ENCODE measurements around the gene ARL2BP. TPM values are rescaled to one million over a fixed set of nuclear protein-coding genes. Genes with fewer than 3 reads are reported as not detected.
A peak's percentile ranks its signal among the peaks of the same experiment; 100 is the strongest.

The ARL2BP gene
- total RNA-seq, 1 experiment from 2014 or later = 33.1 TPM

GRCh38 chr16:57284952-57285363 lies 39.9 kb downstream of the ARL2BP start:
- H3K9me3 ChIP-seq (ENCODE audit: low read depth, low read length, poor library complexity, severe bottlenecking) = no peaks in the 10 kb centered on the region
- ChIA-PET CTCF (no interaction called here), POLR2A (ENCODE audit: low non-redundant PET) (no interaction called here)
- no peak overlapping the region for H3K27ac ChIP-seq (ENCODE audit: low read depth, low read length, poor library complexity, severe bottlenecking)
- TF ChIP-seq EZH2 (IDR thresholded peaks at IDR 0.05; ENCODE audit: borderline replicate concordance, low read depth, low read length, poor library complexity, severe bottlenecking) = no peak
- intact Hi-C loops (cut with micrococcal nuclease; ENCODE audit: unreplicated experiment) = no loop called here
- no TSS peak for BruUV-seq (replicated peaks)
- peak overlapping the region; percentile 54 for H3K4me3 ChIP-seq (ENCODE audit: low read depth, low read length, poor library complexity, severe bottlenecking)
- DNase-seq (ENCODE audit: low spot score) = no peak
- no peaks in the 10 kb centered on the region for H3K27me3 ChIP-seq (replicated peaks; ENCODE audit: insufficient read depth, low read depth, low read length, poor library complexity)
- no peaks in the 10 kb centered on the region for H3K4me1 ChIP-seq (ENCODE audit: insufficient read depth, low read length, poor library complexity, severe bottlenecking)
- no peaks in the 10 kb centered on the region for H3K36me3 ChIP-seq (ENCODE audit: insufficient read depth, low read length, poor library complexity, severe bottlenecking)

GRCh38 chr16:57285379-57285778 lies 40.3 kb downstream of the ARL2BP start:
- BruUV-seq (replicated peaks) = no TSS peak
- Histone ChIP-seq H3K4me1 (ENCODE audit: insufficient read depth, low read length, poor library complexity, severe bottlenecking) (no peaks in the 10 kb centered on the region), H3K36me3 (ENCODE audit: insufficient read depth, low read length, poor library complexity, severe bottlenecking) (no peaks in the 10 kb centered on the region), H3K27me3 (replicated peaks; ENCODE audit: insufficient read depth, low read depth, low read length, poor library complexity) (no peaks in the 10 kb centered on the region), H3K4me3 (ENCODE audit: low read depth, low read length, poor library complexity, severe bottlenecking) (no peak overlapping the region), H3K27ac (ENCODE audit: low read depth, low read length, poor library complexity, severe bottlenecking) (no peak overlapping the region), H3K9me3 (ENCODE audit: low read depth, low read length, poor library complexity, severe bottlenecking) (no peaks in the 10 kb centered on the region)
- TF ChIP-seq CTCF (conservative IDR thresholded peaks at IDR 0.05; ENCODE audit: low read depth, low read length) = no peak
- no peak for TF ChIP-seq EZH2 (IDR thresholded peaks at IDR 0.05; ENCODE audit: borderline replicate concordance, low read depth, low read length, poor library complexity, severe bottlenecking)
- ChIA-PET POLR2A (ENCODE audit: low non-redundant PET) (no interaction called here), CTCF (interaction anchor here (0.6 kb wide), 1 partner anchor 142 kb away, joined by 4 read pairs; no protein-coding TSS in a partner anchor)
- DNase-seq (ENCODE audit: low spot score) = no peak
- intact Hi-C loops (cut with micrococcal nuclease; ENCODE audit: unreplicated experiment) = no loop called here

- H3K9me3 ChIP-seq (ENCODE audit: low read depth, low read length, poor library complexity, severe bottlenecking) = no peaks in the 10 kb centered on the region
- no peaks in the 10 kb centered on the region for H3K27me3 ChIP-seq (replicated peaks; ENCODE audit: insufficient read depth, low read depth, low read length, poor library complexity)
- no peaks in the 10 kb centered on the region for H3K4me1 ChIP-seq (ENCODE audit: insufficient read depth, low read length, poor library complexity, severe bottlenecking)
- no TSS peak for BruUV-seq (replicated peaks)
- no peak overlapping the region for H3K27ac ChIP-seq (ENCODE audit: low read depth, low read length, poor library complexity, severe bottlenecking)
- no peaks in the 10 kb centered on the region for H3K36me3 ChIP-seq (ENCODE audit: insufficient read depth, low read length, poor library complexity, severe bottlenecking)
- ChIA-PET POLR2A (ENCODE audit: low non-redundant PET) (no interaction called here), CTCF (no interaction called here)
- intact Hi-C loops (cut with micrococcal nuclease; ENCODE audit: unreplicated experiment) = no loop called here
- H3K4me3 ChIP-seq (ENCODE audit: low read depth, low read length, poor library complexity, severe bottlenecking) = no peak overlapping the region
- TF ChIP-seq CTCF (conservative IDR thresholded peaks at IDR 0.05; ENCODE audit: low read depth, low read length) = no peak
- no peak for DNase-seq (ENCODE audit: low spot score)
These were observed 44.6 kb downstream of the ARL2BP start for GRCh38 chr16:57289391-57290257.

- ChIA-PET CTCF (no interaction called here), POLR2A (ENCODE audit: low non-redundant PET) (no interaction called here)
- Histone ChIP-seq H3K36me3 (ENCODE audit: insufficient read depth, low read length, poor library complexity, severe bottlenecking) (no peaks in the 10 kb centered on the region), H3K27me3 (replicated peaks; ENCODE audit: insufficient read depth, low read depth, low read length, poor library complexity) (no peaks in the 10 kb centered on the region), H3K9me3 (ENCODE audit: low read depth, low read length, poor library complexity, severe bottlenecking) (no peaks in the 10 kb centered on the region), H3K27ac (ENCODE audit: low read depth, low read length, poor library complexity, severe bottlenecking) (no peak overlapping the region), H3K4me1 (ENCODE audit: insufficient read depth, low read length, poor library complexity, severe bottlenecking) (peaks cover 4% of the 10 kb centered on the region), H3K4me3 (ENCODE audit: low read depth, low read length, poor library complexity, severe bottlenecking) (no peak overlapping the region)
- BruUV-seq (replicated peaks) = no TSS peak
- DNase-seq (ENCODE audit: low spot score) = no peak
- TF ChIP-seq CTCF (conservative IDR thresholded peaks at IDR 0.05; ENCODE audit: low read depth, low read length) (no peak), EZH2 (IDR thresholded peaks at IDR 0.05; ENCODE audit: borderline replicate concordance, low read depth, low read length, poor library complexity, severe bottlenecking) (no peak)
- intact Hi-C loops (cut with micrococcal nuclease; ENCODE audit: unreplicated experiment) = no loop called here
These were observed 52.8 kb downstream of the ARL2BP start for GRCh38 chr16:57297856-57298255.
